MG63 (cell line): ENCODE measurements around the gene P2RY13. TPM values are rescaled to one million over a fixed set of nuclear protein-coding genes. Genes with fewer than 3 reads are reported as not detected.

Source experiments
- DNase-seq: peaks from one replicate; pipeline ENCODE4 v3.0.0-alpha.2; 2020
- H3K27me3 ChIP-seq: fragments of 250-450 bp; sonication (Bioruptor Pico); 2 replicates; pipeline ENCODE4 v1.5.1; 2020; ENCODE audit warnings: mild to moderate bottlenecking, moderate library complexity
- H3K36me3 ChIP-seq: fragments of 250-450 bp; sonication (Bioruptor Pico); 2 replicates; pipeline ENCODE4 v1.5.1; 2020; ENCODE audit warnings: mild to moderate bottlenecking, moderate library complexity
- H3K4me3 ChIP-seq: fragments of 250-450 bp; sonication (Bioruptor Pico); 2 replicates; pipeline ENCODE4 v1.5.1; 2020; ENCODE audit warnings: mild to moderate bottlenecking, moderate library complexity
- H3K9me3 ChIP-seq: fragments of 250-450 bp; sonication (Bioruptor Pico); 2 replicates; pipeline ENCODE4 v1.5.1; 2020; ENCODE audit warnings: mild to moderate bottlenecking, moderate library complexity
- total RNA-seq: library from RNA; depleted of rRNA; stranded (reverse); fragments of >200 nt; shearing (Covaris generic); gene quantifications from 2 replicates; pipeline ENCODE4 v1.2.3, GENCODE V29; 2014; ENCODE audit warnings: low replicate concordance; rRNA removed

Gene P2RY13
- total RNA-seq, 1 experiment from 2014 or later: not detected

- Histone ChIP-seq H3K9me3 (no peaks in the 10 kb centered on the region), H3K27me3 (no peaks in the 10 kb centered on the region), H3K36me3 (no peaks in the 10 kb centered on the region), H3K4me3 (no peak overlapping the region)
- no peak for DNase-seq
Observed at GRCh38 chr3:151282921-151283320, 46.4 kb downstream of the P2RY13 start.

- no peaks in the 10 kb centered on the region for H3K9me3 ChIP-seq
- no peaks in the 10 kb centered on the region for H3K27me3 ChIP-seq
- DNase-seq: no peak
- no peak overlapping the region for H3K4me3 ChIP-seq
- no peaks in the 10 kb centered on the region for H3K36me3 ChIP-seq
Observed at GRCh38 chr3:151281671-151282324, 47.6 kb downstream of the P2RY13 start.

- no peak for DNase-seq
- no peaks in the 10 kb centered on the region for H3K27me3 ChIP-seq
Observed at GRCh38 chr3:151278230-151278629, 51.1 kb downstream of the P2RY13 start, which contains the start of gene P2RY14. Gene P2RY14, minus strand, starts transcription at chr3:151278542. Its CDS starts 64,226 bp downstream, at chr3:151214316.

GRCh38 chr3:151276687-151277042, 52.7 kb downstream of the P2RY13 start:
- Histone ChIP-seq H3K4me3 (no peak overlapping the region), H3K9me3 (no peaks in the 10 kb centered on the region), H3K36me3 (no peaks in the 10 kb centered on the region), H3K27me3 (no peaks in the 10 kb centered on the region; the same call in 1 of the 2 replicates)
- no peak for DNase-seq

More at GRCh38 chr3:151278230-151278629, 51.1 kb downstream of the P2RY13 start, which contains the start of gene P2RY14:
- H3K36me3 ChIP-seq: no peaks in the 10 kb centered on the region
- no peaks in the 10 kb centered on the region for H3K9me3 ChIP-seq
- no peak within 1 kb of the TSS for H3K4me3 ChIP-seq

Other genes with a start within 250 kb of the P2RY13 start
- not detected in 2 replicates for gene MED12L, start 243.9 kb downstream of the P2RY13 start, total RNA-seq
- not detected in 2 replicates for gene GPR171, start 126.3 kb downstream of the P2RY13 start, total RNA-seq
- not detected in 2 replicates for gene P2RY14, start 51.0 kb downstream of the P2RY13 start, total RNA-seq
- 0.23 TPM in 1 of 2 replicates, not detected in the other for gene GPR87, start 12.7 kb downstream of the P2RY13 start, total RNA-seq
- not detected in 2 replicates for gene P2RY12, start 55.2 kb upstream of the P2RY13 start, total RNA-seq
- gene IGSF10, start 131.5 kb upstream of the P2RY13 start, total RNA-seq: 0.10 TPM in 1 of 2 replicates, not detected in the other